Activated naive CD4-positive, alpha-beta T cell treated with anti-CD3 and anti-CD28 coated beads, Interleukin-2, amount 50 U/mL, for 72 hours (primary cell): ENCODE measurements around the gene PLPP7. TPM values are rescaled to one million over a fixed set of nuclear protein-coding genes. Genes with fewer than 3 reads are reported as not detected.
A peak's percentile ranks its signal among the peaks of the same experiment; 100 is the strongest.

Experiments used
- ATAC-seq, 2 donors: fragments of 150-1000 bp; cut with Tn5 transposase; 2 replicates each; pipeline ENCODE4 v1.10.0; 2021; ENCODE audit warnings: mild to moderate bottlenecking in 2 of 2, moderate library complexity in 2 of 2
- DNase-seq, 2 donors: peaks; one replicate each; pipeline ENCODE4 v3.0.0; 2021 to 2022; ENCODE audit warnings: low spot score in 2 of 2
- H3K27ac Mint-ChIP-seq, 2 donors: one replicate each; pipeline ENCODE4 v1.8.0; 2022; ENCODE audit warnings: mild to moderate bottlenecking in 2 of 2, mixed read lengths in 2 of 2
- H3K36me3 Mint-ChIP-seq, 2 donors: one replicate each; pipeline ENCODE4 v1.8.0; 2022; ENCODE audit warnings: mixed read lengths in 2 of 2
- H3K9me3 Mint-ChIP-seq, 2 donors: one replicate each; pipeline ENCODE4 v1.8.0; 2022; ENCODE audit warnings: mixed read lengths in 2 of 2
- total RNA-seq, 2 donors: library from RNA; stranded (reverse); gene quantifications; one replicate each; pipeline ENCODE4 v1.2.3, GENCODE V29; 2022

The PLPP7 gene
- total RNA-seq, 2 donors from 2014 or later, result 0.14 to 0.37 TPM

GRCh38 chr9:131358556-131358955 lies 69.0 kb downstream of the PLPP7 start:
- DNase-seq (no peak), ATAC-seq (peak in 1 of 2 donors; percentile 26)
- Mint-ChIP-seq H3K36me3 (no peaks in the 10 kb centered on the region), H3K9me3 (no peaks in the 10 kb centered on the region), H3K27ac (peak overlapping the region in 1 of 2 donors; percentile 74)

Other genes with a start within 250 kb of the PLPP7 start
- 1 to 10 TPM in 1 of 2 donors, under 1 TPM in 1; 0.61 to 3.1 TPM for gene AIF1L, start 193.2 kb upstream of the PLPP7 start, total RNA-seq
- gene NUP214, start 164.1 kb upstream of the PLPP7 start, total RNA-seq, result 10 to 100 TPM; 46.4 to 75.5 TPM
- 10 to 100 TPM; 23.0 to 45.7 TPM for gene FAM78A, start 13.2 kb upstream of the PLPP7 start, total RNA-seq
- 100 to 1,000 TPM; 138 to 160 TPM for gene PRRC2B, start 104.4 kb downstream of the PLPP7 start, total RNA-seq
- 10 to 100 TPM; 49.6 to 73.4 TPM for gene POMT1, start 213.2 kb downstream of the PLPP7 start, total RNA-seq
- gene UCK1, start 241.5 kb downstream of the PLPP7 start, total RNA-seq, result 10 to 100 TPM; 21.4 to 33.7 TPM